ENCODE measurements around the gene DGKG.

DNA sequence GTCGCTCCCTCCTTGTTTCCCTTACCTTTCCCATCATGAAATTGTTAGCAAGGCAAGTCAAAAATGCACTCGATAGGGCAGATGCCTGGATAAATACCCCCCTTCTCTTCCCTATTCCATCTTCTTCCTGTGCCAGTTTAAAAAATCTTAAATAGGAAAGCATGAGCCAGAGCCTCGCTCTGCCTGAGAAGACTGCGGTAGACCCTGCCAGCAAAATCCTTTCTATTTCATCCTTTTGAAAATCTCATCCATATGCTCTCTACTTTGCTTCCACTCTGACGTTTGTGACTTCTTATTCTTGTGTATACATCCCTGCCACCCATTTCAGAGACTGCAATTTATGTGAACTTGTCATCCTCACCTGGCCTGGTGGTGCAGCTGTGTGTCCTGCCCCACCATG is 138.6 kb downstream of the DGKG start:
- no peak for TF ChIP-seq FOXA1 (IDR thresholded peaks at IDR 0.05)
- no peak for TF ChIP-seq SP1 (IDR thresholded peaks at IDR 0.05)
- no peak for TF ChIP-seq NFRKB (IDR thresholded peaks at IDR 0.05)
- no peak for TF ChIP-seq BHLHE40 (IDR thresholded peaks at IDR 0.05; ENCODE audit: borderline replicate concordance)
- no peak for TF ChIP-seq FOXK2 (IDR thresholded peaks at IDR 0.05)
- no peak for TF ChIP-seq L3MBTL2 (conservative IDR thresholded peaks at IDR 0.05)
- TF ChIP-seq ZNF384 (IDR thresholded peaks at IDR 0.05): no peak
